GM13976 (cell line): ENCODE results near the gene TPRX2.

ENCODE experiments used
- DNase-seq: peaks from one replicate; pipeline ENCODE4 v3.0.0; 2012; ENCODE audit warnings: low spot score
- in situ Hi-C: fragments of 300-500 bp; cut with MboI; formaldehyde crosslinking; loops from one replicate; pipeline ENCODE4 v1.12.0; 2022; ENCODE audit warnings: low sequenced_read_pairs, mixed read lengths, inconsistent platforms; ENCODE audit not compliant: unreplicated experiment
- TF ChIP-seq, protein P1 (sequence below): IDR thresholded peaks from 2 replicates; pipeline ENCODE4 v1.5.1; 2012; ENCODE audit warnings: borderline replicate concordance, mild to moderate bottlenecking; ENCODE audit not compliant: insufficient read depth; ENCODE audit errors: extremely low read depth, missing control alignments, control extremely low read depth

The TPRX2 gene

GRCh38 chr19:47824396-47824795 lies 34.6 kb upstream of the TPRX2 start:
- in situ Hi-C loops = no loop called here
- no peak for DNase-seq
- TF ChIP-seq, protein P1, sequence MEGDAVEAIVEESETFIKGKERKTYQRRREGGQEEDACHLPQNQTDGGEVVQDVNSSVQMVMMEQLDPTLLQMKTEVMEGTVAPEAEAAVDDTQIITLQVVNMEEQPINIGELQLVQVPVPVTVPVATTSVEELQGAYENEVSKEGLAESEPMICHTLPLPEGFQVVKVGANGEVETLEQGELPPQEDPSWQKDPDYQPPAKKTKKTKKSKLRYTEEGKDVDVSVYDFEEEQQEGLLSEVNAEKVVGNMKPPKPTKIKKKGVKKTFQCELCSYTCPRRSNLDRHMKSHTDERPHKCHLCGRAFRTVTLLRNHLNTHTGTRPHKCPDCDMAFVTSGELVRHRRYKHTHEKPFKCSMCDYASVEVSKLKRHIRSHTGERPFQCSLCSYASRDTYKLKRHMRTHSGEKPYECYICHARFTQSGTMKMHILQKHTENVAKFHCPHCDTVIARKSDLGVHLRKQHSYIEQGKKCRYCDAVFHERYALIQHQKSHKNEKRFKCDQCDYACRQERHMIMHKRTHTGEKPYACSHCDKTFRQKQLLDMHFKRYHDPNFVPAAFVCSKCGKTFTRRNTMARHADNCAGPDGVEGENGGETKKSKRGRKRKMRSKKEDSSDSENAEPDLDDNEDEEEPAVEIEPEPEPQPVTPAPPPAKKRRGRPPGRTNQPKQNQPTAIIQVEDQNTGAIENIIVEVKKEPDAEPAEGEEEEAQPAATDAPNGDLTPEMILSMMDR = no peak

DNA sequence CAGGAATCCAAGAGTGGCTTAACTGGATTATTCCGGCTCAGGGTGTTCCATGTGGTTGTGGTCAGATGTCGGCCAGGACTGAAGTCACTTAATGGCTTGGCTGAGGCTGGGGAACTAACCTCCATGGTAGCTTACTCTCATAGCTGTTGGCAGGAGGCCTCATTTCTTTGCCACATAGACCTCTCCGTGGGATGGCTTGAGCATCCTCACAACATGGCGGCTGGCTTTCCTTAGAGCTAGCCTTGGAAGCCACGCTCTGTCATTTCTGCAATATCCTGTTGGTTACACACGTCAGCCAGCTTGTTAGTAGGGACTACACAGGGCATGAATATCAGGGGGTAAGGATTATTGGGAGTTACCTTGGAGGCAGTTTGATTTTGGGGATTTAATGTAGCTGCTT lies 32.2 kb upstream of the TPRX2 start:
- in situ Hi-C loops = no loop called here
- TF ChIP-seq, protein P1 = no peak

GRCh38 chr19:47832723-47833122 lies 26.3 kb upstream of the TPRX2 start:
- in situ Hi-C loops = no loop called here
- DNase-seq = no peak
- TF ChIP-seq, protein P1 = no peak

More for the DNA sequence above, 32.2 kb upstream of the TPRX2 start:
- no peak for DNase-seq

DNA sequence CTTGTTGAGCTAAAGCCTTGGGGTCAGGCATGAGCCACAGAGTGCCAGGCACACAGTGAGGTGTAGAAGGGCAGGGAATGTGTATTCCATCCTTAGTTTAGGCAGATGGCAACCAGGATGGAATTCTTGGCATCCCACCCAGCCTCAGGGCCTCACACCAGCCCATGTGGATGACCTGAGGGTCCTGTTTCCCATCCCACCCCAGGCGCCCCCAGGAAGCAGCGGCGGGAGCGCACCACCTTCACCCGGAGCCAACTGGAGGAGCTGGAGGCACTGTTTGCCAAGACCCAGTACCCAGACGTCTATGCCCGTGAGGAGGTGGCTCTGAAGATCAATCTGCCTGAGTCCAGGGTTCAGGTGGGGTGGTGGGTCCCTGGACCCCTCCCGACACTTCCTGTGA lies 23.0 kb upstream of the TPRX2 start:
- DNase-seq = no peak
- in situ Hi-C loops = no loop called here
- TF ChIP-seq, protein P1 = no peak

DNA sequence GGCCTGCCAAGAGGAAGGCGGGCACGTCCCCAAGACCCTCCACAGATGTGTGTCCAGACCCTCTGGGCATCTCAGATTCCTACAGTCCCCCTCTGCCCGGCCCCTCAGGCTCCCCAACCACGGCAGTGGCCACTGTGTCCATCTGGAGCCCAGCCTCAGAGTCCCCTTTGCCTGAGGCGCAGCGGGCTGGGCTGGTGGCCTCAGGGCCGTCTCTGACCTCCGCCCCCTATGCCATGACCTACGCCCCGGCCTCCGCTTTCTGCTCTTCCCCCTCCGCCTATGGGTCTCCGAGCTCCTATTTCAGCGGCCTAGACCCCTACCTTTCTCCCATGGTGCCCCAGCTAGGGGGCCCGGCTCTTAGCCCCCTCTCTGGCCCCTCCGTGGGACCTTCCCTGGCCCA lies 19.6 kb upstream of the TPRX2 start:
- no peak for DNase-seq
- in situ Hi-C loops = no loop called here

GRCh38 chr19:47839913-47840312 lies 19.1 kb upstream of the TPRX2 start:
- in situ Hi-C loops = no loop called here
- TF ChIP-seq, protein P1 = no peak
- DNase-seq = no peak

More for the DNA sequence above, 19.6 kb upstream of the TPRX2 start:
- TF ChIP-seq, protein P1 = no peak

DNA sequence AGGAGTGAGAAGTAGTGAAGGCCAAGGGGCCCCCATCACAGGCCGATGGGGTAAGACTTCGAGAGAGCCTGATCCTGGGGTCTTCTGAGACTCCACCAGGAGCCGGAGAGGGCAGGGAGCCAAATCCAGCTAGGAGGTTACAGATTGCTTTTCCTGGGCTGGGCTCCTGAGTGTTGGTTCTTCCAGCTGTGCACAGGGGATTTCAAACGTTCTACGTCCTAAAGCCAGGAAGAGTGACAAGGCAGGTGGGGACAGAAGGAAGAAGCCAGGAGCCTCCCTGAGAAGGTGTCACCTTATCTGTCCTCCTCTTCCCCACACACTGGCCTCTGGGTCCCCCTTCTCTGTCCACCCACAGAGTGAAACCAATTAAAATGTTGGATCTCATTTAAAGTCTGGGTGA lies 16.1 kb upstream of the TPRX2 start:
- TF ChIP-seq, protein P1 = no peak
- in situ Hi-C loops = no loop called here
- no peak for DNase-seq
